A549 (cell line): Measurements from ENCODE around the gene LOXHD1. TPM values are rescaled to one million over a fixed set of nuclear protein-coding genes. Genes with fewer than 3 reads are reported as not detected.

Experiments
- ATAC-seq, 2 experiments: fragments of 200-7000 bp in 1 of 2; fragments of >200 bp in 1 of 2; cut with Nextera tagmentation in 1 of 2; cut with Tn5 transposase in 1 of 2; 3 replicates each; pipeline versions ENCODE4 v1.8.0 to v1.9.1; 2018 to 2020; ENCODE audit warnings: mild to moderate bottlenecking in 1 of 2, moderate library complexity in 1 of 2
- CTCF ChIA-PET: fragments of 300-600 bp; sonication (Branson Sonifier 250); formaldehyde crosslinking; extraction: SDS; loops from one replicate; lab custom pipeline; 2021; ENCODE audit warnings: antibody characterized with exemption, inconsistent platforms; lab: Yijun Ruan, JAX
- POLR2A ChIA-PET: fragments of 350-600 bp; formaldehyde crosslinking; extraction: SDS; loops from one replicate; lab custom pipeline; 2021; ENCODE audit warnings: antibody characterized with exemption, inconsistent platforms; lab: Yijun Ruan, JAX
- DNase-seq, 2 experiments: peaks; one replicate each; pipeline versions ENCODE4 v3.0.0 to v3.0.0-alpha.2; 2011 to 2016; ENCODE audit warnings: low read depth in 1 of 2, low spot score in 1 of 2
- FAIRE-seq: peaks from 2 replicates; lab custom pipeline; 2011; peaks lifted over from hg19 to GRCh38; lab: Jason Lieb, UNC
- H3K27ac ChIP-seq, 2 experiments: fragments of >200 bp; sonication (Bioruptor Twin); formaldehyde crosslinking; 3 replicates each; pipeline ENCODE4 v1.5.1; 2016 to 2017
- H3K4me1 ChIP-seq: fragments of >200 bp; sonication (Bioruptor Twin); formaldehyde crosslinking; 3 replicates; pipeline ENCODE4 v1.6.1; 2016
- H3K4me2 ChIP-seq: fragments of >200 bp; sonication (Bioruptor Twin); formaldehyde crosslinking; 3 replicates; pipeline ENCODE4 v1.6.1; 2016
- H3K4me3 ChIP-seq: fragments of >200 bp; sonication (Bioruptor Twin); formaldehyde crosslinking; 3 replicates; pipeline ENCODE4 v1.5.1; 2016
- H3K9me3 ChIP-seq: fragments of >200 bp; sonication (Bioruptor Twin); formaldehyde crosslinking; 3 replicates; pipeline ENCODE4 v1.6.1; 2016
- BCL3 ChIP-seq: fragments of >200 bp; sonication (Bioruptor Twin); formaldehyde crosslinking; IDR thresholded peaks from 3 replicates; pipeline ENCODE4 v1.6.1; 2016
- CBX2 ChIP-seq: fragments of 200-600 bp; sonication (generic); IDR thresholded peaks from 2 replicates; pipeline ENCODE4 v1.6.1; 2016; ENCODE audit warnings: low read depth, mild to moderate bottlenecking, borderline replicate concordance
- CBX8 ChIP-seq: fragments of 200-600 bp; sonication (generic); IDR thresholded peaks from 2 replicates; pipeline ENCODE4 v1.6.1; 2016
- CTCF ChIP-seq: fragments of >200 bp; sonication (Bioruptor Twin); formaldehyde crosslinking; IDR thresholded peaks from 3 replicates; pipeline ENCODE4 v1.5.1; 2016
- E2F6 ChIP-seq: IDR thresholded peaks from 2 replicates; pipeline ENCODE4 v1.6.1; 2012; ENCODE audit warnings: low read depth, borderline replicate concordance
- EHF ChIP-seq: fragments of 250-450 bp; sonication (Bioruptor Pico); IDR thresholded peaks from 2 replicates; pipeline ENCODE4 v1.5.0; 2020; ENCODE audit warnings: mild to moderate bottlenecking
- EHMT2 ChIP-seq: fragments of 200-600 bp; sonication (generic); IDR thresholded peaks from 2 replicates; pipeline ENCODE4 v1.6.1; 2016; ENCODE audit warnings: antibody characterized with exemption, low read depth, mild to moderate bottlenecking, moderate library complexity
- ELK1 ChIP-seq: fragments of 150-350 bp; IDR thresholded peaks from 2 replicates; pipeline ENCODE4 v1.6.1; 2014; ENCODE audit warnings: low read depth, mild to moderate bottlenecking, low read length
- FOSL2 ChIP-seq, 2 experiments: fragments of 450-650 bp in 1 of 2; fragments of >200 bp in 1 of 2; sonication (Bioruptor Twin) in 1 of 2; formaldehyde crosslinking; IDR thresholded peaks; 2 replicates each; pipeline versions ENCODE4 v1.5.0 to v1.6.1; 2016 to 2020; ENCODE audit warnings: mild to moderate bottlenecking in 1 of 2, moderate library complexity in 1 of 2
- FOXS1 ChIP-seq: fragments of 250-450 bp; sonication (Bioruptor Pico); IDR thresholded peaks from 2 replicates; pipeline ENCODE4 v1.5.0; 2020; ENCODE audit warnings: mild to moderate bottlenecking, moderate library complexity
- HEYL ChIP-seq: fragments of 250-450 bp; sonication (Bioruptor Pico); IDR thresholded peaks from 2 replicates; pipeline ENCODE4 v1.8.0; 2021; ENCODE audit warnings: mild to moderate bottlenecking, moderate library complexity
- HOXA7 ChIP-seq: fragments of 250-450 bp; sonication (Bioruptor Pico); IDR thresholded peaks from 2 replicates; pipeline ENCODE4 v1.5.0; 2020; ENCODE audit warnings: mild to moderate bottlenecking, moderate library complexity
- HOXB13 ChIP-seq: fragments of 250-450 bp; sonication (Bioruptor Pico); IDR thresholded peaks from 2 replicates; pipeline ENCODE4 v1.5.0; 2020; ENCODE audit warnings: low read depth, mild to moderate bottlenecking, moderate library complexity
- KDM5A ChIP-seq: fragments of 200-600 bp; sonication (generic); IDR thresholded peaks from 2 replicates; pipeline ENCODE4 v1.6.1; 2016; ENCODE audit warnings: antibody characterized with exemption, mild to moderate bottlenecking
- MAX ChIP-seq: IDR thresholded peaks from 2 replicates; pipeline ENCODE4 v1.6.1; 2012
- SREBF2 ChIP-seq: fragments of 450-650 bp; IDR thresholded peaks from 2 replicates; pipeline ENCODE4 v1.6.1; 2014; ENCODE audit warnings: mild to moderate bottlenecking, moderate library complexity
- TFCP2L1 ChIP-seq: fragments of 250-450 bp; sonication (Bioruptor Pico); IDR thresholded peaks from 2 replicates; pipeline ENCODE4 v1.5.0; 2021; ENCODE audit warnings: mild to moderate bottlenecking
- ZFP36 ChIP-seq: fragments of 450-650 bp; IDR thresholded peaks from 2 replicates; pipeline ENCODE4 v1.6.1; 2014; ENCODE audit warnings: borderline replicate concordance; ENCODE audit not compliant: partially characterized antibody
- ZNF302 ChIP-seq: fragments of 250-450 bp; sonication (Bioruptor Pico); IDR thresholded peaks from 2 replicates; pipeline ENCODE4 v1.9.0; 2021; ENCODE audit warnings: inconsistent platforms, mild to moderate bottlenecking, moderate library complexity
- WGBS: methylation state at CpG from one replicate; pipeline ENCODE4 v1.1.6; 2017; ENCODE audit errors: missing lambda C conversion rate; 5-methylcytosine and 5-hydroxymethylcytosine counted together
- polyA plus RNA-seq, 4 experiments: library from polyadenylated mRNA; depleted of rRNA in 3 of 4; stranded (reverse); fragments of >200 nt; fragmentation: RNase III in 1 of 4; extraction: RNeasy Plus Mini Kit Qiagen cat#74134 plus additional on column Dnase treatment in 1 of 4; gene quantifications; 2 replicates in 3 of 4; 3 replicates in 1 of 4; pipeline ENCODE4 v1.2.3, GENCODE V29; 2011 to 2017

Gene LOXHD1
- polyA plus RNA-seq, 2 of the 4 experiments (the other 2 are of a cell fraction): not detected

GRCh38 chr18:46575851-46576250 lies 81.2 kb downstream of the LOXHD1 start (continued):
- TF ChIP-seq ELK1: no peak
- no peak for TF ChIP-seq HOXB13 (CRISPR knock-in tag)
- TF ChIP-seq KDM5A: no peak
- no peak for TF ChIP-seq SREBF2
- TF ChIP-seq, all 56 proteins: peak for 0

GRCh38 chr18:46574743-46575115 lies 82.3 kb downstream of the LOXHD1 start:
- no peak for FAIRE-seq
- H3K4me3 ChIP-seq: no peak overlapping the region
- H3K4me1 ChIP-seq: no peaks in the 10 kb centered on the region
- POLR2A ChIA-PET: no interaction called here
- 35% methylated on average over 2 of the region's 2 CpGs for WGBS
- ATAC-seq: no peak
- H3K9me3 ChIP-seq: no peaks in the 10 kb centered on the region
- CTCF ChIA-PET: no interaction called here
- no peak overlapping the region for H3K27ac ChIP-seq
- H3K4me2 ChIP-seq: no peak overlapping the region
- TF ChIP-seq FOXS1 (CRISPR knock-in tag) (no peak), HEYL (CRISPR knock-in tag) (no peak), BCL3 (no peak), ZNF302 (CRISPR knock-in tag) (no peak), CBX2 (no peak), CTCF (no peak)
- DNase-seq: no peak

GRCh38 chr18:46574000-46574742 lies 82.8 kb downstream of the LOXHD1 start:
- no peak for FAIRE-seq
- POLR2A ChIA-PET: no interaction called here
- Histone ChIP-seq H3K4me1 (no peaks in the 10 kb centered on the region), H3K9me3 (no peaks in the 10 kb centered on the region), H3K27ac (no peak overlapping the region), H3K4me3 (no peak overlapping the region), H3K4me2 (no peak overlapping the region)
- CTCF ChIA-PET: no interaction called here
- ATAC-seq: no peak
- WGBS: 47% methylated on average over 4 of the region's 4 CpGs
- TF ChIP-seq EHF: no peak
- TF ChIP-seq EHMT2: no peak
- TF ChIP-seq MAX: no peak
- TF ChIP-seq CBX8: no peak
- TF ChIP-seq HOXA7 (CRISPR knock-in tag): no peak
- no peak for TF ChIP-seq ZNF302 (CRISPR knock-in tag)
- no peak for TF ChIP-seq CTCF
- TF ChIP-seq ZFP36: no peak
- TF ChIP-seq FOSL2 (IDR thresholded peaks at IDR 0.05): no peak
- no peak for TF ChIP-seq FOSL2 (CRISPR knock-in tag; IDR thresholded peaks at IDR 0.05)
- no peak for TF ChIP-seq TFCP2L1
- no peak for TF ChIP-seq E2F6
- no peak for DNase-seq
